Brain microvascular endothelial cell (primary cell): ENCODE results near the gene ADAMTS17.

Source experiments
- DNase-seq: peaks from one replicate; pipeline ENCODE4 v3.0.0-alpha.2; 2020
- H3K27ac ChIP-seq: fragments of 250-450 bp; sonication (Bioruptor Pico); 2 replicates; pipeline ENCODE4 v1.5.1; 2020; ENCODE audit warnings: mild to moderate bottlenecking, moderate library complexity
- H3K27me3 ChIP-seq: fragments of 250-450 bp; sonication (Bioruptor Pico); replicated peaks from 2 replicates; pipeline ENCODE4 v1.5.1; 2020; ENCODE audit warnings: mild to moderate bottlenecking
- H3K36me3 ChIP-seq: fragments of 250-450 bp; sonication (Bioruptor Pico); replicated peaks from 2 replicates; pipeline ENCODE4 v1.5.1; 2020; ENCODE audit warnings: mild to moderate bottlenecking
- H3K4me3 ChIP-seq: 2 replicates; pipeline ENCODE4 v1.5.1; 2011; ENCODE audit warnings: low read depth, mild to moderate bottlenecking, control low read depth, low read length, moderate library complexity
- in situ Hi-C: cut with HindIII; loops from 2 replicates; pipeline ENCODE4 v1.10.0; 2017; ENCODE audit warnings: low sequenced_read_pairs, low pct_ligation_motif_present
- TF ChIP-seq, protein P1 (sequence below): IDR thresholded peaks from 2 replicates; pipeline ENCODE4 v1.5.1; 2011; ENCODE audit warnings: low read depth, mild to moderate bottlenecking, moderate library complexity, low read length, control low read depth, inconsistent platforms; ENCODE audit errors: missing control alignments

The ADAMTS17 gene

GRCh38 chr15:100001405-100001804 lies 340.4 kb downstream of the ADAMTS17 start:
- in situ Hi-C loops, result no loop called here
- no peaks in the 10 kb centered on the region for H3K27me3 ChIP-seq
- TF ChIP-seq, protein P1, sequence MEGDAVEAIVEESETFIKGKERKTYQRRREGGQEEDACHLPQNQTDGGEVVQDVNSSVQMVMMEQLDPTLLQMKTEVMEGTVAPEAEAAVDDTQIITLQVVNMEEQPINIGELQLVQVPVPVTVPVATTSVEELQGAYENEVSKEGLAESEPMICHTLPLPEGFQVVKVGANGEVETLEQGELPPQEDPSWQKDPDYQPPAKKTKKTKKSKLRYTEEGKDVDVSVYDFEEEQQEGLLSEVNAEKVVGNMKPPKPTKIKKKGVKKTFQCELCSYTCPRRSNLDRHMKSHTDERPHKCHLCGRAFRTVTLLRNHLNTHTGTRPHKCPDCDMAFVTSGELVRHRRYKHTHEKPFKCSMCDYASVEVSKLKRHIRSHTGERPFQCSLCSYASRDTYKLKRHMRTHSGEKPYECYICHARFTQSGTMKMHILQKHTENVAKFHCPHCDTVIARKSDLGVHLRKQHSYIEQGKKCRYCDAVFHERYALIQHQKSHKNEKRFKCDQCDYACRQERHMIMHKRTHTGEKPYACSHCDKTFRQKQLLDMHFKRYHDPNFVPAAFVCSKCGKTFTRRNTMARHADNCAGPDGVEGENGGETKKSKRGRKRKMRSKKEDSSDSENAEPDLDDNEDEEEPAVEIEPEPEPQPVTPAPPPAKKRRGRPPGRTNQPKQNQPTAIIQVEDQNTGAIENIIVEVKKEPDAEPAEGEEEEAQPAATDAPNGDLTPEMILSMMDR, result no peak
- H3K27ac ChIP-seq, result no peak overlapping the region
- no peak for DNase-seq
- H3K36me3 ChIP-seq, result no peaks in the 10 kb centered on the region
- H3K4me3 ChIP-seq, result no peak overlapping the region

DNA sequence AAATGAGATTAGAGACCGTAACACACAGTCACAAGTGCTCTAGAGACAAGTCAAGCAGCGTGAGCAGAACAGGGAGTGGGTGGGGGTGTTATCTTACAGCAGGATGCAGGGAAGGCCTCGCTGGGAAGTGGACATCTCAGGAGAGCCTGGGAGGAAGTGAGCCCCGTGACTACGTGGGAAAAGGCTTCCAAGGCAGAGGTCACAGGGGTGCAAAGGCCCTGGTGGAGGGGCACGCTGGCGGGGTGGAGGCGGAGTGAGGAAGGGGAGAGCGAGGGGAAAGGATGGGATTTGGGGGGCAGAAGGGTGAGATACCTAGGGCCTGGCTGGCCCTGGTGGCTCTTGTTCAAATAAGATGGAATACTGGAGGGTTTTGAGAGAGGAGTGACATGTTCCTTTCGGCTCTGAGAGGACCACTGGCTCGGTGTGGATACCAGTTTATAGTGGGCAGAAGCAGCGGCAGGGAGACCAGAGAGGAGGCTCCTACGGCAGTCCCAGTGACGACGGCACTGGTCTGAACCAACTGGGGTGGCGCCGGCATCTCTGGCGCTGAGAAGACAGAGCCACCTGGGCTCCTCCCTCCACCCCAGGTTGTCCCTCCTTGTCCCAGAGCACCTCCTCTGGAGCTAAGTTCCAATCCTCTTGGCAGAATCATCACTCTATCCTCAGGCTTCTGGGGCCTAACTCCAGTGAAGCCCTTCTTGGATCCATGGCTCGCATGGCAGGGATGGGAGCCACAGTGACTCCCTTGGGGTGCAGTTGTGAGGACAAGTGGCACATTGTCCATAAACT lies 342.3 kb downstream of the ADAMTS17 start:
- TF ChIP-seq, protein P1, result no peak
- DNase-seq, result no peak
- Histone ChIP-seq H3K36me3 (no peaks in the 10 kb centered on the region), H3K27me3 (no peaks in the 10 kb centered on the region), H3K27ac (no peak overlapping the region), H3K4me3 (no peak overlapping the region)
- in situ Hi-C loops, result no loop called here

DNA sequence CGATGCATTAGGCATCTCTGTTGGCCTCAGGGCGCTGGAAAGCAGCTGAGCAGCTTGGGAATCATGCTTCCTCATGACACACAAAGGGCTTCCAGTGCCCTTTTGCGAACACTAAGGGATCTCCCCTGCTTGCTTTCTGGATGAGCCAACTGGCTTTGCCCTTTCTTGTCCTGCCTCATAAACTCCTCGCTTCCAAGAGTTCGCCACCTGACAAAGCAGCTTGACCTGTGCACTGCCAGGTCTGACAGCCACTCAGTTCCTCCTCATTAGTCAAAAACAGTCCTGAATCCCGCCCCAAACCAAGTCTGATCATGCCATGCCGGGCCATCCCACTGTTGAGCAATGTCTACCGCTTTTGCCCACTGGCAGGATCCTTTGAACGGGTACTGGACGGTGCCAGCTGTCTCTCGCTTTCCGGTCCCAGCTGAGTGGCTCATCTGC lies 343.1 kb downstream of the ADAMTS17 start:
- Histone ChIP-seq H3K27ac (no peak overlapping the region), H3K4me3 (no peak overlapping the region), H3K36me3 (no peaks in the 10 kb centered on the region), H3K27me3 (no peaks in the 10 kb centered on the region)
- DNase-seq, result no peak
- TF ChIP-seq, protein P1, result no peak
- in situ Hi-C loops, result no loop called here

- TF ChIP-seq, protein P1, result no peak
- no peak overlapping the region for H3K27ac ChIP-seq
- in situ Hi-C loops, result no loop called here
- no peak for DNase-seq
- no peaks in the 10 kb centered on the region for H3K36me3 ChIP-seq
- H3K4me3 ChIP-seq, result no peak overlapping the region
- H3K27me3 ChIP-seq, result no peaks in the 10 kb centered on the region
Measured at GRCh38 chr15:99997112-99997651, 344.6 kb downstream of the ADAMTS17 start.

DNA sequence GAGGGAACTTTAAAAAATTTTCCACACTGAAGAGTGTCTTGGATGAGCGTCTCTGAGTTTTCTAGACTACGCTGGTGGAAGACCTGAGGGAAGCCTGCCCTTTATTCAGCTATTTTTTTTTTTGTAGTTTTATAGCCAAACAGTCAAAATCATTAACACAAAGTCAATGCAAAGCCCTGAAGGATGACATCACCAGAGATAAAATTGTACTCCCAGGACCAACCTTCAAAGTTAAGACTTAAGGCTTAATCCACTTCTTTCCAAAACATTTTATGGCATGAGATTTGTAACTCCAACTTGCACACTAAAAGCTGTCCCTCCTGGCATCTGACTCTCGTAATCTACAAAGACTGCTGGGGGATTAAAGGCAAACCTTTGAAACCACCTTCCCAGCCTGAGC lies 345.1 kb downstream of the ADAMTS17 start:
- TF ChIP-seq, protein P1, result no peak
- H3K4me3 ChIP-seq, result no peak overlapping the region
- DNase-seq, result no peak
- H3K27me3 ChIP-seq, result no peaks in the 10 kb centered on the region
- H3K36me3 ChIP-seq, result no peaks in the 10 kb centered on the region
- H3K27ac ChIP-seq, result no peak overlapping the region
- in situ Hi-C loops, result no loop called here

DNA sequence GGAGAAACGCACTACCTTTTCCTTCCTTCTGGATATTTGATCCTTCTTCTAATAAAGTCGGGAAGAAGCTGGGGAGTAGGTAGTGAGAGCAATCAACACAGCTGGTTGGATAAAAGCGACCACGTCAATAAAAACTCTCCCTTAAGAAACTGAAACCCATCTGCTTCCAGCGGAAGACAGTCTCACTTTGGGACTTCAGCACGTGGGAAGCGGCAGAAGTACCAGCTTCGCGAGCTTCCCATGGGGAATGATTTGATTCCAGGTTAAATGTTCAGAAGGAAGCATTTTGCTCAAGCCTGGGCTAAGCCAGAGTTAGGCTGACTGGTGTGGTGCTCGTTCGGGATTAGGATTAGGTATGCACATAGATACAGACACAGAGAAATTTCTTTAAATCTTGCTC lies 346.2 kb downstream of the ADAMTS17 start:
- no peak for DNase-seq
- TF ChIP-seq, protein P1, result no peak
- Histone ChIP-seq H3K27ac (no peak overlapping the region), H3K4me3 (no peak overlapping the region), H3K36me3 (no peaks in the 10 kb centered on the region), H3K27me3 (no peaks in the 10 kb centered on the region)
- in situ Hi-C loops, result no loop called here
